ENCODE results near the gene PARVB. TPM values are rescaled to one million over a fixed set of nuclear protein-coding genes. Genes with fewer than 3 reads are reported as not detected.

Gene PARVB
- total and polyA plus RNA-seq, 3 experiments from 2014 or later: 6.2 to 84.3 (median 82.1) TPM

DNA sequence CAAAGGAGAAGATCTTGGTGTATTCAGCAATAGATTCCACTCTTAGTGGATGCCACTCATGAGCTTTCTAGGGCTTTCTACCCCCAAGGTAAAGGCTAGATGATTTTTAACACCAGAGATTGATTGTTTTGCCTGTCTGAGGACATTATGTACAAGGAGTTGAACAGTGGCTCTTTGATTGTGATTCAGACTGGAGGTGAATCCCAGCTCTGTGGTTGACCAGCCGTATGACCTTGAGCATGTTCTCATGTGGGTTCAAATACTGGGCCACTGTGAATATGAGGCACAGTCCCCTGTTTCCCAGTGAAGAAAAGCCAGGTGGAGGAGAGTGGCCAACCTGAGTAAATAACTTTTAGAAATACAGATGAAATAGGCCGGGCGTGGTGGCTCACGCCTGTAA lies 24.0 kb upstream of the PARVB start:
- Histone ChIP-seq H3K36me3 (ENCODE audit: insufficient read depth, low read length) (peaks cover 8% of the 10 kb centered on the region), H3K4me1 (ENCODE audit: insufficient read depth, low read length) (peaks cover 16% of the 10 kb centered on the region), H3K27me3 (ENCODE audit: insufficient read depth, low read length, poor library complexity, severe bottlenecking) (no peaks in the 10 kb centered on the region), H3K9me3 (ENCODE audit: low read length) (no peaks in the 10 kb centered on the region), H3K4me3 (ENCODE audit: low read length) (no peak overlapping the region), H3K27ac (ENCODE audit: low read depth, low read length) (no peak overlapping the region)
- Mint-ChIP-seq H3K27me3 (no peaks in the 10 kb centered on the region), H3K27ac (peak overlapping the region in 1 of 8 donors; percentile 50), H3K36me3 (peaks cover 0 to 44% (median 7%) of the 10 kb centered on the region in 3 donors), H3K4me1 (peaks cover 10 to 22% (median 19%) of the 10 kb centered on the region in 3 donors), H3K9me3 (no peaks in the 10 kb centered on the region), H3K4me3 (no peak overlapping the region)
- ChIA-PET CTCF (no interaction called here), POLR2A (no interaction called here)
- DNase-seq: no peak

DNA sequence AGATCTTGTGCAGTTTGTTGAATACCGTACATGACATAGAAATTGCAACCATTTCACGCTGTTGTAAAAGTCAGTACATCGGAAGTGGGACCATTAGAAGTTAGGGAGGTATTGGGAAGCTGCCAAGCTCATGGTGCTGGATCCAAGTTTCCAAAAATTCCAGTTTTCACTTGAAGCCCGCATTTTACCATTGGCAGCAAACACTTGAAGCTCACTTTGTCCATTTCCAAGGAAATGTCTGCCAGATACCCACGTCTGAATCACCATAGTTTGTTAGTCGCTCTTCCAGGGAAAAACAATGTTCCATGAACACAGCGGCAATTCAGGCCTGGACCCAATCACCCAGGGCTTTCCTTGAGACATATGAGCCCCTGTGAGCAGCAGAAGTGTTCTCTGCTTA lies 22.6 kb upstream of the PARVB start:
- ChIA-PET CTCF (interaction anchor here (3.4 kb wide), 1 partner anchor 8 kb away, joined by 16 read pairs; no protein-coding TSS in a partner anchor), POLR2A (no interaction called here)
- H3K4me1 ChIP-seq (ENCODE audit: insufficient read depth, low read length): peaks cover 4% of the 10 kb centered on the region
- Mint-ChIP-seq H3K36me3 (peaks cover 7 to 35% (median 9%) of the 10 kb centered on the region in 3 donors), H3K27ac (no peak overlapping the region), H3K4me1 (peaks cover 2 to 11% (median 5%) of the 10 kb centered on the region in 3 donors), H3K9me3 (no peaks in the 10 kb centered on the region), H3K4me3 (no peak overlapping the region), H3K27me3 (no peaks in the 10 kb centered on the region)
- no peaks in the 10 kb centered on the region for H3K27me3 ChIP-seq (ENCODE audit: insufficient read depth, low read length, poor library complexity, severe bottlenecking)
- DNase-seq: no peak
- H3K4me3 ChIP-seq (ENCODE audit: low read length): no peak overlapping the region
- no peaks in the 10 kb centered on the region for H3K9me3 ChIP-seq (ENCODE audit: low read length)
- H3K36me3 ChIP-seq (ENCODE audit: insufficient read depth, low read length): peaks cover 8% of the 10 kb centered on the region
- H3K27ac ChIP-seq (ENCODE audit: low read depth, low read length): no peak overlapping the region

GRCh38 chr22:44002324-44002723 lies 21.8 kb upstream of the PARVB start:
- Histone ChIP-seq H3K36me3 (ENCODE audit: insufficient read depth, low read length) (peaks cover 8% of the 10 kb centered on the region), H3K27me3 (ENCODE audit: insufficient read depth, low read length, poor library complexity, severe bottlenecking) (no peaks in the 10 kb centered on the region), H3K27ac (ENCODE audit: low read depth, low read length) (no peak overlapping the region), H3K9me3 (ENCODE audit: low read length) (no peaks in the 10 kb centered on the region), H3K4me3 (ENCODE audit: low read length) (no peak overlapping the region), H3K4me1 (ENCODE audit: insufficient read depth, low read length) (no peaks in the 10 kb centered on the region)
- H3K27me3 Mint-ChIP-seq: no peaks in the 10 kb centered on the region
- DNase-seq: no peak
- H3K36me3 Mint-ChIP-seq: peaks cover 7 to 32% (median 7%) of the 10 kb centered on the region in 3 donors
- ChIA-PET CTCF (interaction anchor here (3.4 kb wide), 1 partner anchor 9 kb away, joined by 16 read pairs; no protein-coding TSS in a partner anchor), POLR2A (no interaction called here)
- peaks cover 0 to 3% (median 0%) of the 10 kb centered on the region in 3 donors for H3K4me1 Mint-ChIP-seq
- H3K4me3 Mint-ChIP-seq: no peak overlapping the region
- H3K27ac Mint-ChIP-seq: no peak overlapping the region
- H3K9me3 Mint-ChIP-seq: no peaks in the 10 kb centered on the region

- peaks cover 7 to 31% (median 9%) of the 10 kb centered on the region in 3 donors for H3K36me3 Mint-ChIP-seq
- no peaks in the 10 kb centered on the region for H3K4me1 Mint-ChIP-seq
- Histone ChIP-seq H3K36me3 (ENCODE audit: insufficient read depth, low read length) (peaks cover 8% of the 10 kb centered on the region), H3K27me3 (ENCODE audit: insufficient read depth, low read length, poor library complexity, severe bottlenecking) (no peaks in the 10 kb centered on the region), H3K27ac (ENCODE audit: low read depth, low read length) (no peak overlapping the region), H3K9me3 (ENCODE audit: low read length) (no peaks in the 10 kb centered on the region), H3K4me3 (ENCODE audit: low read length) (no peak overlapping the region), H3K4me1 (ENCODE audit: insufficient read depth, low read length) (no peaks in the 10 kb centered on the region)
- no peaks in the 10 kb centered on the region for H3K9me3 Mint-ChIP-seq
- no peaks in the 10 kb centered on the region for H3K27me3 Mint-ChIP-seq
- CTCF ChIA-PET: interaction anchor here (3.4 kb wide), 1 partner anchor 10 kb away, joined by 16 read pairs; no protein-coding TSS in a partner anchor
- H3K4me3 Mint-ChIP-seq: no peak overlapping the region
- H3K27ac Mint-ChIP-seq: peak overlapping the region in 1 of 8 donors; percentile 9
- no peak for DNase-seq
- POLR2A ChIA-PET: no interaction called here
Observed at GRCh38 chr22:44002997-44003396, 21.1 kb upstream of the PARVB start.

DNA sequence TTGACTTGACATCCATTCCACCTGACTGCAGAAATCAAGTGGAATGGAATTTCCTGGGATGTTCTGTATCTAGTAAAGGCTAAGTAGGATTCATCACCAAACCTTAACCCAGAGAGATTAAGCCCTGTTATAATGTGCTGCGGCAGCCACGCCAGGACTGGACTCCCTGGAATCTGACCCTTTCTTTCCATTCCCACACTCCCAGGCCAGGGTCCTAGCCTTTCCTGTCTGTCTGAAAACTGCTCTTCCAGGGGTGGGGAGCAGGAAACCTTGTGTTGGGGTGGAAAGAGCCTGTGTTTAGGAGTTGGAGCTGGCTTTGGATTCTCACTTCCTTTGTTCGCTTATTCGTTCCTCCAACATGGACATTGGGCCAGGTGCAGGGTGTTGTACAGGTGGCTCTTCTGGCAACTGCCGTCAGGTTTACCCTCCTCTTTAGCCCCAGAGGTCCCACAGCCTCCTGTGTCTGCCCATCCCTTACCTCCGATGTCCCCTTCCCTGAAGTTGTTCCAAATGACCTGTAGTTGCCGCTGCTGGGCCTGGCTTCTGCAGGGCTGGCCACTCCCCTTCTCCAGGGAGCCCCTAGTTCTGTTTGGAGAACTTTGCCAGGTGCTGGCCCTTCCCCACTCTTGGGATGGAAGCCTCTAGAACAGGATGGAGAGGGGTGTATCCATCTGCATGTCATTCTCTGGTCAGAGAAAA lies 20.5 kb upstream of the PARVB start:
- ChIA-PET POLR2A (no interaction called here), CTCF (interaction anchor here (0.6 to 3.4 kb wide), 2 partner anchors 10 to 598 kb away, joined by 3 to 16 read pairs; no protein-coding TSS in a partner anchor)
- H3K36me3 ChIP-seq (ENCODE audit: insufficient read depth, low read length): peaks cover 5% of the 10 kb centered on the region
- peak overlapping the region; percentile 6 for H3K27ac ChIP-seq (ENCODE audit: low read depth, low read length)
- no peaks in the 10 kb centered on the region for H3K27me3 ChIP-seq (ENCODE audit: insufficient read depth, low read length, poor library complexity, severe bottlenecking)
- peak overlapping the region in 2 of 8 donors; percentile 9 to 33 for H3K27ac Mint-ChIP-seq
- H3K4me3 ChIP-seq (ENCODE audit: low read length): no peak overlapping the region
- H3K4me1 Mint-ChIP-seq: no peaks in the 10 kb centered on the region
- no peaks in the 10 kb centered on the region for H3K27me3 Mint-ChIP-seq
- DNase-seq: no peak
- no peaks in the 10 kb centered on the region for H3K9me3 ChIP-seq (ENCODE audit: low read length)
- H3K4me3 Mint-ChIP-seq: no peak overlapping the region
- no peaks in the 10 kb centered on the region for H3K4me1 ChIP-seq (ENCODE audit: insufficient read depth, low read length)
- no peaks in the 10 kb centered on the region for H3K9me3 Mint-ChIP-seq
- peaks cover 7 to 25% (median 9%) of the 10 kb centered on the region in 3 donors for H3K36me3 Mint-ChIP-seq

DNA sequence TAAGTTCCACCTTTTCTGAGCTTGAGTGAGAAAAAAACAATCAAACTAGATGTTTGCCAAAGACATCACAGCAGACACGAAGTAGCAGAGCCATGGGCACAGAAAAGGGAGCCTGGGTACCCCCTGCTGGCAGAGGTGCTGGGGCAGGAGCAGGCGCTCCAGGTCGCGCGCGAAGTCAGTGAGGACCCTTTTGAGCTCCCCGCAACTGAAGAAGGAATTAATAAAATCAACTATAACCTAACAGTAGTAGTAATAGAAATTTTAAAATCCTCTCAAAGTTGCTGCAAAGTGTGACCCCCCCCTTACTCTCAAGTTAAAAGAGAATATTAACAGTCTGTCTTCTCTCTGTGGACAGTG lies 20.0 kb upstream of the PARVB start:
- POLR2A ChIA-PET: no interaction called here
- H3K36me3 Mint-ChIP-seq: peaks cover 7 to 20% (median 9%) of the 10 kb centered on the region in 3 donors
- Histone ChIP-seq H3K27me3 (ENCODE audit: insufficient read depth, low read length, poor library complexity, severe bottlenecking) (no peaks in the 10 kb centered on the region), H3K4me3 (ENCODE audit: low read length) (no peak overlapping the region), H3K27ac (ENCODE audit: low read depth, low read length) (peak overlapping the region; percentile 6), H3K9me3 (ENCODE audit: low read length) (no peaks in the 10 kb centered on the region), H3K4me1 (ENCODE audit: insufficient read depth, low read length) (no peaks in the 10 kb centered on the region), H3K36me3 (ENCODE audit: insufficient read depth, low read length) (peaks cover 2% of the 10 kb centered on the region)
- H3K4me1 Mint-ChIP-seq: no peaks in the 10 kb centered on the region
- H3K9me3 Mint-ChIP-seq: no peaks in the 10 kb centered on the region
- CTCF ChIA-PET: interaction anchor here (0.6 to 3.4 kb wide), 2 partner anchors 11 to 598 kb away, joined by 3 to 16 read pairs; no protein-coding TSS in a partner anchor
- no peak overlapping the region for H3K4me3 Mint-ChIP-seq
- DNase-seq: no peak
- no peak overlapping the region for H3K27ac Mint-ChIP-seq
- no peaks in the 10 kb centered on the region for H3K27me3 Mint-ChIP-seq

DNA sequence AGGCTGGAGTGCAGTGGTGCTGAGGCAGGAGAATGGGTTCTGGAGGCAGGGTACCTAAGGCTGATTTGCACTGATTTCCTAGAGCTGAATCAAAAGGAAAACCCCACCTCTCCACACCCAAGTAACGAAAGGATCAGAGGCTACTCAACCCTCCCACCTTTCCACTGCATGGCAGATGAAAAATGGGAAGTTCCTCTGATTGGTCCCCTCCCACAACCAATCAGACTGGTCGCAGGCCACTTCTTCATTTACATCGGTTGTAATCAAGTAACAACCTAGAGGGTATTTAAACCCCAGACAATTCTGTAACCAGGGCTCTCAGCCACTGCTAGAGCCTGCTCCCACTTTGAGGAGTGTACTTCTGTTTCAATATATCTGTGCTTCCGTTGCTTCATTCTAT lies 18.6 kb upstream of the PARVB start:
- H3K9me3 ChIP-seq (ENCODE audit: low read length): no peaks in the 10 kb centered on the region
- no peaks in the 10 kb centered on the region for H3K4me1 Mint-ChIP-seq
- ChIA-PET CTCF (interaction anchor here (2.2 kb wide), 1 partner anchor 12 kb away, joined by 10 read pairs; no protein-coding TSS in a partner anchor), POLR2A (no interaction called here)
- H3K4me3 ChIP-seq (ENCODE audit: low read length): no peak overlapping the region
- peaks cover 7 to 11% (median 9%) of the 10 kb centered on the region in 3 donors for H3K36me3 Mint-ChIP-seq
- H3K4me1 ChIP-seq (ENCODE audit: insufficient read depth, low read length): no peaks in the 10 kb centered on the region
- H3K36me3 ChIP-seq (ENCODE audit: insufficient read depth, low read length): no peaks in the 10 kb centered on the region
- no peak for DNase-seq
- H3K4me3 Mint-ChIP-seq: no peak overlapping the region
- no peaks in the 10 kb centered on the region for H3K27me3 Mint-ChIP-seq
- no peaks in the 10 kb centered on the region for H3K9me3 Mint-ChIP-seq
- no peak overlapping the region for H3K27ac Mint-ChIP-seq
- no peak overlapping the region for H3K27ac ChIP-seq (ENCODE audit: low read depth, low read length)
- no peaks in the 10 kb centered on the region for H3K27me3 ChIP-seq (ENCODE audit: insufficient read depth, low read length, poor library complexity, severe bottlenecking)

DNA sequence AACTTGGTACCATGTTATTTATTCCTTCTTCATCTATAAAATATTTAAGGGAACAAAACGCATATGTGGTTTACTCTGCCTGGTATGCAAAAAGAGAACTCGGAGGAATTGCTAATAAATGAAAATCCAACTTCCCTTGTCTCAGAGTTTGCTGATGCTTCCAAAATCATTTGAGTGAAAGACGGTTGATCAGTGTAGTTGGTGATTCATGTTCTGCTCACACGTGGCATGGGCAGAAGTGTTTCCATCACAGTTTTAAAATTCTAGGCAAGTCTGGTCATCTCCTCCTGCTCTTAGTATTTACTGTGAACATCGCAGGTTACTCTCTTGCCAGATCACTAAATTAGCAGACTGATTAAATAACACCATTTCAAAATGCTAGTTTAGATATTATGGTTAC lies 11.9 kb upstream of the PARVB start:
- no peak overlapping the region for H3K4me3 ChIP-seq (ENCODE audit: low read length)
- H3K27me3 Mint-ChIP-seq: no peaks in the 10 kb centered on the region
- no peaks in the 10 kb centered on the region for H3K27me3 ChIP-seq (ENCODE audit: insufficient read depth, low read length, poor library complexity, severe bottlenecking)
- H3K27ac Mint-ChIP-seq: no peak overlapping the region
- H3K27ac ChIP-seq (ENCODE audit: low read depth, low read length): no peak overlapping the region
- DNase-seq: no peak
- ChIA-PET CTCF (interaction anchor here (0.9 kb wide), 1 partner anchor 19 kb away, joined by 3 read pairs; no protein-coding TSS in a partner anchor), POLR2A (no interaction called here)
- H3K4me1 ChIP-seq (ENCODE audit: insufficient read depth, low read length): no peaks in the 10 kb centered on the region
- H3K9me3 Mint-ChIP-seq: no peaks in the 10 kb centered on the region
- H3K4me1 Mint-ChIP-seq: no peaks in the 10 kb centered on the region
- no peak overlapping the region for H3K4me3 Mint-ChIP-seq
- peaks cover 0 to 3% (median 2%) of the 10 kb centered on the region in 3 donors for H3K36me3 Mint-ChIP-seq
- no peaks in the 10 kb centered on the region for H3K36me3 ChIP-seq (ENCODE audit: insufficient read depth, low read length)
- H3K9me3 ChIP-seq (ENCODE audit: low read length): no peaks in the 10 kb centered on the region
